ENCODE data around the gene AK1.

DNA sequence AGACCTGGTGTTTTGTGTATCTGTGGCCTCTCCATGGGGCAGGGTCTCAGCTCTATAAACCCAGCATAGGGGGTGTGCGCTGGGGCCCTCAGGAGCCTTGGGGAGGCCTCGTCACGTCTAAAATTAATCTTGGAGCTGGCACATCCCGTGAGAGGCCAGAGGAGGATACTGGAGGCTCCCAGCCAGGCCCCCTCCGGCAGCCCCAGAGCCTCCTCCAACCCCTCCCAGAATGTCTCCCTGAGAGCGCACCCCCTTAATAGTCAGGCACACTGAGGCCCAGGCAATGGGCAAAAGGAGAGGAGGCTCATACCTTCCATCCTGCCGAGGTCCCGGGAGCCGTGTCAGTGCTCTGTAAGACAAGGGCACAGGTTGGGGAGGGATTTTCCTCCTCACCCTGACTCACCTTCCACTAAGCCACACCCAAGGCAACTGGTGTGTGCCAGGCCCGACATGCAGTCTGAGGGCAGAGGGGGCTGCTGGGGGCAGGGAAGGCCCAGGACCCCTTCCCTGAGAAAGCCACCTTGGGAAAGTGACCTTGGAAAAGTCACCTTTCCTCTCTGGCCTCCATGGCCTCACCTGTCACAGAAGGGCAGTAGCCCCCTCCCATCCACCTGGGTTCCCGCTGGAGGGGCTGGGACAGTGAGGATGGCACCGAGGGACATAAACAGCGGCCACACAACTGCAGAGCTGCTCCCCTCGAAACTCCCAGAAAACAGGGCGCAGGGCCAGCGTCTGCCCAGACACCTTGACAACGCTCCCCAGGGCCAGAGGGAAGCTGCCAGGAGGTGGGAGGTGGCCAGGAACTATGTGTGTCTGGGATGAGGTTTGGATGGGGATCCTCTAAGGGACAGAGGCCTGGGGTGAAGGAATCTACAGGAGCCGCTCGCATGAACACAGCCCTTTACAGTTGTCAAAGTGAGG lies 2.9 kb downstream of the AK1 start:
- no peak for TF ChIP-seq BCL6 (CRISPR knock-in tag; IDR thresholded peaks at IDR 0.05)
- no peak for TF ChIP-seq RFX5 (IDR thresholded peaks at IDR 0.05; ENCODE audit: low read depth, low read length)
- TF ChIP-seq, protein P1, sequence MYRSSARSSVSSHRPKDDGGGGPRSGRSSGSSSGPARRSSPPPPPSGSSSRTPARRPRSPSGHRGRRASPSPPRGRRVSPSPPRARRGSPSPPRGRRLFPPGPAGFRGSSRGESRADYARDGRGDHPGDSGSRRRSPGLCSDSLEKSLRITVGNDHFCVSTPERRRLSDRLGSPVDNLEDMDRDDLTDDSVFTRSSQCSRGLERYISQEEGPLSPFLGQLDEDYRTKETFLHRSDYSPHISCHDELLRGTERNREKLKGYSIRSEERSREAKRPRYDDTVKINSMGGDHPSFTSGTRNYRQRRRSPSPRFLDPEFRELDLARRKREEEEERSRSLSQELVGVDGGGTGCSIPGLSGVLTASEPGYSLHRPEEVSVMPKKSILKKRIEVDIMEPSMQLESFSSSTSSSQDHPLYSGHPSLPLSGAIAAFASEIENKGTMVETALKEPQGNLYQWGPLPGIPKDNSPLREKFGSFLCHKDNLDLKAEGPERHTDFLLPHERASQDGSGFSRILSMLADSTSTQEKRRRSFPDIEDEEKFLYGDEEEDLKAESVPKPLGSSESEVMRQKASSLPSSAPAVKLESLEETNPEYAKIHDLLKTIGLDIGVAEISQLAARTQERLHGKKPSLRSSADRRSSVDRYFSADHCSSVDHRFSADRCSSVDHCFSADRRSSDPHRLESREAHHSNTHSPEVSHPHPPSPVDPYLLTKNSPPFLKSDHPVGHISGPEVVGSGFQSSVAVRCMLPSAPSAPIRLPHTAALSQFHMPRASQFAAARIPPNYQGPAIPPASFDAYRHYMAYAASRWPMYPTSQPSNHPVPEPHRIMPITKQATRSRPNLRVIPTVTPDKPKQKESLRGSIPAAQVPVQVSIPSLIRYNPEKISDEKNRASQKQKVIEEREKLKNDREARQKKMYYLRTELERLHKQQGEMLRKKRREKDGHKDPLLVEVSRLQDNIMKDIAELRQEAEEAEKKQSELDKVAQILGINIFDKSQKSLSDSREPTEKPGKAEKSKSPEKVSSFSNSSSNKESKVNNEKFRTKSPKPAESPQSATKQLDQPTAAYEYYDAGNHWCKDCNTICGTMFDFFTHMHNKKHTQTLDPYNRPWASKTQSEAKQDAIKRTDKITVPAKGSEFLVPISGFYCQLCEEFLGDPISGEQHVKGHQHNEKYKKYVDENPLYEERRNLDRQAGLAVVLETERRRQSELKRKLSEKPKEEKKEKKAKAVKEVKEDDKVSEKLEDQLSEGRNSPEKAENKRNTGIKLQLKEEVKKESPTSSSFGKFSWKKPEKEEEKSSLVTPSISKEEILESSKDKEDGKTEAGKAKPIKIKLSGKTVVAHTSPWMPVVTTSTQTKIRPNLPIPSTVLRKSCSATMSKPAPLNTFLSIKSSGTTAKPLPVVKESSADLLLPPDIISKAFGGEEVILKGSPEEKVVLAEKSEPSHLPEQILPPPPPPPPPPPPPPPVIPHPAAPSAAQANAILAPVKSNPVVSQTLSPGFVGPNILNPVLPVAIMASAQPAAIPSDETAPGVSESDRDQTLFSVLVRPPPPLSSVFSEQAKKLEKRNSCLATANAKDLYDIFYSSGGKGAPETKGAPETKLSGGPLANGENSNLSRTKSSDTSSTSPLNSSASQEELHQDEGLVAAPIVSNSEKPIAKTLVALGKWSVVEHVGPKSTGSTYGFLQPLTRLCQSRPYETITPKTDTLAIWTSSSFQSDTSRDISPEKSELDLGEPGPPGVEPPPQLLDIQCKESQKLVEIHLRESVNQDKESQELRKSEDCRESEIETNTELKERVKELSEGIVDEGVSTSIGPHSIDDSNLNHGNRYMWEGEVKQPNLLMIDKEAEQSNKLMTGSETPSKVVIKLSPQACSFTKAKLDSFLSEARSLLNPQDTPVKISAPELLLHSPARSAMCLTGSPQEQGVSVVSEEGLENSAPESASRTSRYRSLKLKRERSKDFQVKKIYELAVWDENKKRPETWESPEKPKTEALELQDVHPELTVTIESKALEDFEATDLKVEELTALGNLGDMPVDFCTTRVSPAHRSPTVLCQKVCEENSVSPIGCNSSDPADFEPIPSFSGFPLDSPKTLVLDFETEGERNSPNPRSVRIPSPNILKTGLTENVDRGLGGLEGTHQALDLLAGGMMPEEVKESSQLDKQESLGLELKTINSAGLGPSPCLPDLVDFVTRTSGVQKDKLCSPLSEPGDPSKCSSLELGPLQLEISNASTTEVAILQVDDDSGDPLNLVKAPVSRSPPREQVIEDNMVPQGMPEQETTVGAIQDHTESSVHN (CRISPR knock-in tag; IDR thresholded peaks at IDR 0.05): no peak
- TF ChIP-seq, protein P2, sequence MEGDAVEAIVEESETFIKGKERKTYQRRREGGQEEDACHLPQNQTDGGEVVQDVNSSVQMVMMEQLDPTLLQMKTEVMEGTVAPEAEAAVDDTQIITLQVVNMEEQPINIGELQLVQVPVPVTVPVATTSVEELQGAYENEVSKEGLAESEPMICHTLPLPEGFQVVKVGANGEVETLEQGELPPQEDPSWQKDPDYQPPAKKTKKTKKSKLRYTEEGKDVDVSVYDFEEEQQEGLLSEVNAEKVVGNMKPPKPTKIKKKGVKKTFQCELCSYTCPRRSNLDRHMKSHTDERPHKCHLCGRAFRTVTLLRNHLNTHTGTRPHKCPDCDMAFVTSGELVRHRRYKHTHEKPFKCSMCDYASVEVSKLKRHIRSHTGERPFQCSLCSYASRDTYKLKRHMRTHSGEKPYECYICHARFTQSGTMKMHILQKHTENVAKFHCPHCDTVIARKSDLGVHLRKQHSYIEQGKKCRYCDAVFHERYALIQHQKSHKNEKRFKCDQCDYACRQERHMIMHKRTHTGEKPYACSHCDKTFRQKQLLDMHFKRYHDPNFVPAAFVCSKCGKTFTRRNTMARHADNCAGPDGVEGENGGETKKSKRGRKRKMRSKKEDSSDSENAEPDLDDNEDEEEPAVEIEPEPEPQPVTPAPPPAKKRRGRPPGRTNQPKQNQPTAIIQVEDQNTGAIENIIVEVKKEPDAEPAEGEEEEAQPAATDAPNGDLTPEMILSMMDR (CRISPR knock-in tag; IDR thresholded peaks at IDR 0.05): no peak
- TF ChIP-seq, protein P3, sequence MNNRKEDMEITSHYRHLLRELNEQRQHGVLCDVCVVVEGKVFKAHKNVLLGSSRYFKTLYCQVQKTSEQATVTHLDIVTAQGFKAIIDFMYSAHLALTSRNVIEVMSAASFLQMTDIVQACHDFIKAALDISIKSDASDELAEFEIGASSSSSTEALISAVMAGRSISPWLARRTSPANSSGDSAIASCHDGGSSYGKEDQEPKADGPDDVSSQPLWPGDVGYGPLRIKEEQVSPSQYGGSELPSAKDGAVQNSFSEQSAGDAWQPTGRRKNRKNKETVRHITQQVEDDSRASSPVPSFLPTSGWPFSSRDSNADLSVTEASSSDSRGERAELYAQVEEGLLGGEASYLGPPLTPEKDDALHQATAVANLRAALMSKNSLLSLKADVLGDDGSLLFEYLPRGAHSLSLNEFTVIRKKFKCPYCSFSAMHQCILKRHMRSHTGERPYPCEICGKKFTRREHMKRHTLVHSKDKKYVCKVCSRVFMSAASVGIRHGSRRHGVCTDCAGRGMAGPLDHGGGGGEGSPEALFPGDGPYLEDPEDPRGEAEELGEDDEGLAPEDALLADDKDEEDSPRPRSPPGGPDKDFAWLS (CRISPR knock-in tag; IDR thresholded peaks at IDR 0.05; ENCODE audit: borderline replicate concordance): no peak
- TF ChIP-seq, protein P4, sequence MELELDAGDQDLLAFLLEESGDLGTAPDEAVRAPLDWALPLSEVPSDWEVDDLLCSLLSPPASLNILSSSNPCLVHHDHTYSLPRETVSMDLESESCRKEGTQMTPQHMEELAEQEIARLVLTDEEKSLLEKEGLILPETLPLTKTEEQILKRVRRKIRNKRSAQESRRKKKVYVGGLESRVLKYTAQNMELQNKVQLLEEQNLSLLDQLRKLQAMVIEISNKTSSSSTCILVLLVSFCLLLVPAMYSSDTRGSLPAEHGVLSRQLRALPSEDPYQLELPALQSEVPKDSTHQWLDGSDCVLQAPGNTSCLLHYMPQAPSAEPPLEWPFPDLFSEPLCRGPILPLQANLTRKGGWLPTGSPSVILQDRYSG (CRISPR knock-in tag; IDR thresholded peaks at IDR 0.05): no peak
- TF ChIP-seq RAD21 (CRISPR knock-in tag; IDR thresholded peaks at IDR 0.05): no peak
- TF ChIP-seq TAF1 (CRISPR knock-in tag; IDR thresholded peaks at IDR 0.05): no peak
- no peak for TF ChIP-seq ZNF761 (CRISPR knock-in tag; conservative IDR thresholded peaks at IDR 0.05)
- TF ChIP-seq, protein P5, sequence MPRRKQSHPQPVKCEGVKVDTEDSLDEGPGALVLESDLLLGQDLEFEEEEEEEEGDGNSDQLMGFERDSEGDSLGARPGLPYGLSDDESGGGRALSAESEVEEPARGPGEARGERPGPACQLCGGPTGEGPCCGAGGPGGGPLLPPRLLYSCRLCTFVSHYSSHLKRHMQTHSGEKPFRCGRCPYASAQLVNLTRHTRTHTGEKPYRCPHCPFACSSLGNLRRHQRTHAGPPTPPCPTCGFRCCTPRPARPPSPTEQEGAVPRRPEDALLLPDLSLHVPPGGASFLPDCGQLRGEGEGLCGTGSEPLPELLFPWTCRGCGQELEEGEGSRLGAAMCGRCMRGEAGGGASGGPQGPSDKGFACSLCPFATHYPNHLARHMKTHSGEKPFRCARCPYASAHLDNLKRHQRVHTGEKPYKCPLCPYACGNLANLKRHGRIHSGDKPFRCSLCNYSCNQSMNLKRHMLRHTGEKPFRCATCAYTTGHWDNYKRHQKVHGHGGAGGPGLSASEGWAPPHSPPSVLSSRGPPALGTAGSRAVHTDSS (CRISPR knock-in tag; conservative IDR thresholded peaks at IDR 0.05): no peak

Data from HepG2 (cell line).